ENCODE data around the gene RNF168. TPM values are rescaled to one million over a fixed set of nuclear protein-coding genes. Genes with fewer than 3 reads are reported as not detected.

The RNF168 gene
- total RNA-seq, 1 experiment from 2014 or later = 66.1 TPM

GRCh38 chr3:196528639-196529233, 25.2 kb upstream of the RNF168 start (continued):
- TF ChIP-seq, protein P1, sequence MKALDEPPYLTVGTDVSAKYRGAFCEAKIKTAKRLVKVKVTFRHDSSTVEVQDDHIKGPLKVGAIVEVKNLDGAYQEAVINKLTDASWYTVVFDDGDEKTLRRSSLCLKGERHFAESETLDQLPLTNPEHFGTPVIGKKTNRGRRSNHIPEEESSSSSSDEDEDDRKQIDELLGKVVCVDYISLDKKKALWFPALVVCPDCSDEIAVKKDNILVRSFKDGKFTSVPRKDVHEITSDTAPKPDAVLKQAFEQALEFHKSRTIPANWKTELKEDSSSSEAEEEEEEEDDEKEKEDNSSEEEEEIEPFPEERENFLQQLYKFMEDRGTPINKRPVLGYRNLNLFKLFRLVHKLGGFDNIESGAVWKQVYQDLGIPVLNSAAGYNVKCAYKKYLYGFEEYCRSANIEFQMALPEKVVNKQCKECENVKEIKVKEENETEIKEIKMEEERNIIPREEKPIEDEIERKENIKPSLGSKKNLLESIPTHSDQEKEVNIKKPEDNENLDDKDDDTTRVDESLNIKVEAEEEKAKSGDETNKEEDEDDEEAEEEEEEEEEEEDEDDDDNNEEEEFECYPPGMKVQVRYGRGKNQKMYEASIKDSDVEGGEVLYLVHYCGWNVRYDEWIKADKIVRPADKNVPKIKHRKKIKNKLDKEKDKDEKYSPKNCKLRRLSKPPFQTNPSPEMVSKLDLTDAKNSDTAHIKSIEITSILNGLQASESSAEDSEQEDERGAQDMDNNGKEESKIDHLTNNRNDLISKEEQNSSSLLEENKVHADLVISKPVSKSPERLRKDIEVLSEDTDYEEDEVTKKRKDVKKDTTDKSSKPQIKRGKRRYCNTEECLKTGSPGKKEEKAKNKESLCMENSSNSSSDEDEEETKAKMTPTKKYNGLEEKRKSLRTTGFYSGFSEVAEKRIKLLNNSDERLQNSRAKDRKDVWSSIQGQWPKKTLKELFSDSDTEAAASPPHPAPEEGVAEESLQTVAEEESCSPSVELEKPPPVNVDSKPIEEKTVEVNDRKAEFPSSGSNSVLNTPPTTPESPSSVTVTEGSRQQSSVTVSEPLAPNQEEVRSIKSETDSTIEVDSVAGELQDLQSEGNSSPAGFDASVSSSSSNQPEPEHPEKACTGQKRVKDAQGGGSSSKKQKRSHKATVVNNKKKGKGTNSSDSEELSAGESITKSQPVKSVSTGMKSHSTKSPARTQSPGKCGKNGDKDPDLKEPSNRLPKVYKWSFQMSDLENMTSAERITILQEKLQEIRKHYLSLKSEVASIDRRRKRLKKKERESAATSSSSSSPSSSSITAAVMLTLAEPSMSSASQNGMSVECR (CRISPR knock-in tag; IDR thresholded peaks at IDR 0.05; ENCODE audit: borderline replicate concordance) = peak; percentile 35; the same call in 1 of the 2 replicates
- TF ChIP-seq ZNF263 (CRISPR knock-in tag; IDR thresholded peaks at IDR 0.05; ENCODE audit: low read depth) (no peak), ZNF423 (CRISPR knock-in tag; IDR thresholded peaks at IDR 0.05) (peak; percentile 77; the same call in 1 of the 2 replicates), ZNF317 (CRISPR knock-in tag; IDR thresholded peaks at IDR 0.05; ENCODE audit: borderline replicate concordance, low read depth) (no peak), NR2C2 (CRISPR knock-in tag; IDR thresholded peaks at IDR 0.05) (no peak), MLX (CRISPR knock-in tag; IDR thresholded peaks at IDR 0.05) (no peak), RELA (CRISPR knock-in tag; IDR thresholded peaks at IDR 0.05; ENCODE audit: borderline replicate concordance) (0 out of 2 replicates have a peak, but pooled peaks have one; percentile 33), SMAD4 (CRISPR knock-in tag; IDR thresholded peaks at IDR 0.05) (0 out of 2 replicates have a peak, but pooled peaks have one; percentile 17), FOXP1 (CRISPR knock-in tag; IDR thresholded peaks at IDR 0.05; ENCODE audit: borderline replicate concordance) (peak; percentile 67; the same call in 1 of the 2 replicates), JUN (CRISPR knock-in tag; IDR thresholded peaks at IDR 0.05) (no peak), GABPB1 (CRISPR knock-in tag; IDR thresholded peaks at IDR 0.05) (no peak), ETV6 (CRISPR knock-in tag; IDR thresholded peaks at IDR 0.05) (peak; percentile 67; the same call in 1 of the 2 replicates), E2F5 (CRISPR knock-in tag; IDR thresholded peaks at IDR 0.05) (peak; percentile 83), FOXK1 (CRISPR knock-in tag; IDR thresholded peaks at IDR 0.05) (peak; percentile 52; the same call in 1 of the 2 replicates), ZNF232 (CRISPR knock-in tag; IDR thresholded peaks at IDR 0.05) (no peak), CREB1 (CRISPR knock-in tag; IDR thresholded peaks at IDR 0.05) (no peak), RORB (CRISPR knock-in tag; IDR thresholded peaks at IDR 0.05) (no peak), KAT7 (CRISPR knock-in tag; IDR thresholded peaks at IDR 0.05; ENCODE audit: borderline replicate concordance) (no peak)
- TF ChIP-seq, protein P2, sequence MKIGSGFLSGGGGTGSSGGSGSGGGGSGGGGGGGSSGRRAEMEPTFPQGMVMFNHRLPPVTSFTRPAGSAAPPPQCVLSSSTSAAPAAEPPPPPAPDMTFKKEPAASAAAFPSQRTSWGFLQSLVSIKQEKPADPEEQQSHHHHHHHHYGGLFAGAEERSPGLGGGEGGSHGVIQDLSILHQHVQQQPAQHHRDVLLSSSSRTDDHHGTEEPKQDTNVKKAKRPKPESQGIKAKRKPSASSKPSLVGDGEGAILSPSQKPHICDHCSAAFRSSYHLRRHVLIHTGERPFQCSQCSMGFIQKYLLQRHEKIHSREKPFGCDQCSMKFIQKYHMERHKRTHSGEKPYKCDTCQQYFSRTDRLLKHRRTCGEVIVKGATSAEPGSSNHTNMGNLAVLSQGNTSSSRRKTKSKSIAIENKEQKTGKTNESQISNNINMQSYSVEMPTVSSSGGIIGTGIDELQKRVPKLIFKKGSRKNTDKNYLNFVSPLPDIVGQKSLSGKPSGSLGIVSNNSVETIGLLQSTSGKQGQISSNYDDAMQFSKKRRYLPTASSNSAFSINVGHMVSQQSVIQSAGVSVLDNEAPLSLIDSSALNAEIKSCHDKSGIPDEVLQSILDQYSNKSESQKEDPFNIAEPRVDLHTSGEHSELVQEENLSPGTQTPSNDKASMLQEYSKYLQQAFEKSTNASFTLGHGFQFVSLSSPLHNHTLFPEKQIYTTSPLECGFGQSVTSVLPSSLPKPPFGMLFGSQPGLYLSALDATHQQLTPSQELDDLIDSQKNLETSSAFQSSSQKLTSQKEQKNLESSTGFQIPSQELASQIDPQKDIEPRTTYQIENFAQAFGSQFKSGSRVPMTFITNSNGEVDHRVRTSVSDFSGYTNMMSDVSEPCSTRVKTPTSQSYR (CRISPR knock-in tag; IDR thresholded peaks at IDR 0.05) = no peak
- TF ChIP-seq, protein P3, sequence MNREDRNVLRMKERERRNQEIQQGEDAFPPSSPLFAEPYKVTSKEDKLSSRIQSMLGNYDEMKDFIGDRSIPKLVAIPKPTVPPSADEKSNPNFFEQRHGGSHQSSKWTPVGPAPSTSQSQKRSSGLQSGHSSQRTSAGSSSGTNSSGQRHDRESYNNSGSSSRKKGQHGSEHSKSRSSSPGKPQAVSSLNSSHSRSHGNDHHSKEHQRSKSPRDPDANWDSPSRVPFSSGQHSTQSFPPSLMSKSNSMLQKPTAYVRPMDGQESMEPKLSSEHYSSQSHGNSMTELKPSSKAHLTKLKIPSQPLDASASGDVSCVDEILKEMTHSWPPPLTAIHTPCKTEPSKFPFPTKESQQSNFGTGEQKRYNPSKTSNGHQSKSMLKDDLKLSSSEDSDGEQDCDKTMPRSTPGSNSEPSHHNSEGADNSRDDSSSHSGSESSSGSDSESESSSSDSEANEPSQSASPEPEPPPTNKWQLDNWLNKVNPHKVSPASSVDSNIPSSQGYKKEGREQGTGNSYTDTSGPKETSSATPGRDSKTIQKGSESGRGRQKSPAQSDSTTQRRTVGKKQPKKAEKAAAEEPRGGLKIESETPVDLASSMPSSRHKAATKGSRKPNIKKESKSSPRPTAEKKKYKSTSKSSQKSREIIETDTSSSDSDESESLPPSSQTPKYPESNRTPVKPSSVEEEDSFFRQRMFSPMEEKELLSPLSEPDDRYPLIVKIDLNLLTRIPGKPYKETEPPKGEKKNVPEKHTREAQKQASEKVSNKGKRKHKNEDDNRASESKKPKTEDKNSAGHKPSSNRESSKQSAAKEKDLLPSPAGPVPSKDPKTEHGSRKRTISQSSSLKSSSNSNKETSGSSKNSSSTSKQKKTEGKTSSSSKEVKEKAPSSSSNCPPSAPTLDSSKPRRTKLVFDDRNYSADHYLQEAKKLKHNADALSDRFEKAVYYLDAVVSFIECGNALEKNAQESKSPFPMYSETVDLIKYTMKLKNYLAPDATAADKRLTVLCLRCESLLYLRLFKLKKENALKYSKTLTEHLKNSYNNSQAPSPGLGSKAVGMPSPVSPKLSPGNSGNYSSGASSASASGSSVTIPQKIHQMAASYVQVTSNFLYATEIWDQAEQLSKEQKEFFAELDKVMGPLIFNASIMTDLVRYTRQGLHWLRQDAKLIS (CRISPR knock-in tag; IDR thresholded peaks at IDR 0.05; ENCODE audit: borderline replicate concordance) = no peak
- TF ChIP-seq, protein P4, sequence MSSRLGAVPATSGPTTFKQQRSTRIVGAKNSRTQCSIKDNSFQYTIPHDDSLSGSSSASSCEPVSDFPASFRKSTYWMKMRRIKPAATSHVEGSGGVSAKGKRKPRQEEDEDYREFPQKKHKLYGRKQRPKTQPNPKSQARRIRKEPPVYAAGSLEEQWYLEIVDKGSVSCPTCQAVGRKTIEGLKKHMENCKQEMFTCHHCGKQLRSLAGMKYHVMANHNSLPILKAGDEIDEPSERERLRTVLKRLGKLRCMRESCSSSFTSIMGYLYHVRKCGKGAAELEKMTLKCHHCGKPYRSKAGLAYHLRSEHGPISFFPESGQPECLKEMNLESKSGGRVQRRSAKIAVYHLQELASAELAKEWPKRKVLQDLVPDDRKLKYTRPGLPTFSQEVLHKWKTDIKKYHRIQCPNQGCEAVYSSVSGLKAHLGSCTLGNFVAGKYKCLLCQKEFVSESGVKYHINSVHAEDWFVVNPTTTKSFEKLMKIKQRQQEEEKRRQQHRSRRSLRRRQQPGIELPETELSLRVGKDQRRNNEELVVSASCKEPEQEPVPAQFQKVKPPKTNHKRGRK (CRISPR knock-in tag; IDR thresholded peaks at IDR 0.05; ENCODE audit: borderline replicate concordance) = no peak
- TF ChIP-seq, protein P5, sequence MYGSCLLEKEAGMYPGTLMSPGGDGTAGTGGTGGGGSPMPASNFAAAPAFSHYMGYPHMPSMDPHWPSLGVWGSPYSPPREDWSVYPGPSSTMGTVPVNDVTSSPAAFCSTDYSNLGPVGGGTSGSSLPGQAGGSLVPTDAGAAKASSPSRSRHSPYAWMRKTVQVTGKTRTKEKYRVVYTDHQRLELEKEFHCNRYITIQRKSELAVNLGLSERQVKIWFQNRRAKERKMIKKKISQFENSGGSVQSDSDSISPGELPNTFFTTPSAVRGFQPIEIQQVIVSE (CRISPR knock-in tag; IDR thresholded peaks at IDR 0.05; ENCODE audit: borderline replicate concordance) = no peak
